Suppressor macrophage (primary cell): ENCODE results near the gene LDLRAD3.
"Not testable (repeated sequence)": the region's sequence is repeated elsewhere in the genome, so short reads cannot be mapped to it uniquely, and the experiment has no call there.

Experiments
- DNase-seq, 4 experiments: peaks; one replicate each; pipeline ENCODE4 v3.0.0-alpha.2; 2020 to 2022

Gene LDLRAD3

DNA sequence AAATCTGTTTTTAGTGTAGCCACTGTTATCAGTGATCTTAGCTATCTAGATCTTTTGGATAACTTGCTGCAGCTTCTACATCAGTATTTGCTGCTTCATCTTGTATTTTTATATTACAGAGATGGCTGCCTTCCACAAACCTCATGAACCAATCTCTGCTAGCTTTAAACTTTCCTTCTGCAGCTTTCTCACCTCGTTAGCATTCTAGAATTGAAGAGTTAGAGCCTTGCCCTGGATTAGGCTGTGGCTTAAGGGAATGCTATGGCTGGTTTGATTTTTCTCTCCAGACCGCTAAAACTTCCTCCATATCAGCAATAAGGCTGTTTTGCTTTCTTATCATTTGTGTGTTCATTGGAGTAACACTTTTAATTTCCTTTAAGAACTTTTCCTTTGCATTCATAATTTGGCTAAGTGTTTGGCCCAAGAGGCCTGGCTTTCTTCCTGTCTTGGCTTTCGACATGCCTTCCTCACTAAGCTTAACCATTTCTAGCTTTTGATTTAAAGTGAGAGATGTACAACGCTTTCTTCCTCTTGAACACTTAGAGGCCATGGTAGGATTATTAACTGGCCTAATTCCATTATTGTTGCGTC is 51.9 kb downstream of the LDLRAD3 start:
- DNase-seq = no peak

DNA sequence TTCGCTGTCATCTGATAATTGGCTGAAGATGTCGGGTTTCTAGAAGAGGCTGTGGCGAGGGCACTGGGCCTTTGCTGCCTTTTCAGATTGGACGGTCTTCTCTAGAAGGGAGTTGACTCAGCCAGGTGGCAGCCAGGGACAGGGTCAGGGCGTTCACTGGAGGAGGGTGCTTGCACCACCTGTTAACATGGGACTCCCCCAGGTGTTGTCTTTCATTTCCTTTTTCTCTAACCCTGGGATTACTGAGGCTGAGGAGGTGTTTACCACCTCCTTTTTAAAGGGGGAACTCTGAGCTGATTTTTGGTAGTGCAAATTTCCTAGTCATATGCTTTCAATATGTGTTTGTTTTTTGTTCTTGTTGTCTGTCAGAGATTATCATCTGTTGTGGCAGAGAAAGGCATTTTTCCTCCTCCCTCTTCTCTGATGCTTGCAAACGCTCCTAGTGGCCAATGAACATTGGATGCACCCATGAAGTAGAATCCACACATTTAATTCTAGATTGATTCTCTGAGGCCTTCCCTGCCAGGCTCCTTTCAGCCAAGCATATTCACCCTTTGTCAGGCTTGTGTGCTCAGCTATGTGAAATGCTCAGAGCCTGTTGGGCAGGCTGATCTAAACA is 54.1 kb downstream of the LDLRAD3 start:
- DNase-seq = no peak

DNA sequence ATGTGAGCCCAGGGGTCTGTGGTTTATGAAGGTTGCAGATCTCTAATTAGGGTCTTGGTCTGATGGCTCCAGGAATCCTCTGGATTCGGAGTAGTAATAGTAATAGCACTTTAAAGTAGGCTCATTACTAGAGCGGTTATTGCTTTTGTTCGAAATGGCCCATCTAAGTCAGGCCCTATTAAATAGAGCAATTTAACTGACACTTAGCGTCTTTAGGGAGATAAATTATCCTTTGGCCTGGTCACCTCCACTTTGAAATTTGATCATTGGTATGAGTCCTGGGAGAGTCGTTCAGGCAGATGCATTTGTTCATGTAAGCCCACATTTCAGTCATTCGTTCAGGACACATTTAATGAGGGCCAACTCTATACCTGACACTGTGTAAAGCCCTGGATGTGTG is 54.8 kb downstream of the LDLRAD3 start:
- DNase-seq = no peak

DNA sequence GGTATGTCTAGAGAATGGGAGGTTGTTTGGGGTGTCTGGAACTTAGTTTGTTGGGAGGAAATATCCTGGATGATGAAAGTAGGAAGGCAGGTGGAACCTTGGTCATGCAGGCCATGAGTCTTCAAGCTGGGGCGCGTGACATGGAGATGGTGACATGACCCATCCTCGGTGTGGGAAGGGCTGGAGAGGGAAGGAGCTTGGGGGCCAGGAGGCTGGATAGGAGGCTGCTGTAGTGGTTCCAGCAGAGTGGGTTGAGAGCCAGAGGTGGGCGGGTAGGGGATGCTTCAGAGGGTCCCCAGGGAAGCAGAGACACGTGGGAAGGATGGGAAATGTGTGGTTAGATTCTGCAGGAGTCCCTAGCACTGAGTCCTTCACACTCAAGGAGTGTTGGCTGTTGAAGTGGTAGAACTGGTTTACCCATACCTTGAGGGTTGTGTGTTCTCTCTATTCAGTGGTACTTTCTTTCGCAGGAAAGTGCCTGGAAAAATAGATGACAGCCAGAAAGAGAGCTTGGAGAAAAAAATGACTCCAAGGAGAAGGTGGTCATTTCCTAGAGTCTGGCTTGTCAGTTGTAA is 56.8 kb downstream of the LDLRAD3 start:
- no peak for DNase-seq

DNA sequence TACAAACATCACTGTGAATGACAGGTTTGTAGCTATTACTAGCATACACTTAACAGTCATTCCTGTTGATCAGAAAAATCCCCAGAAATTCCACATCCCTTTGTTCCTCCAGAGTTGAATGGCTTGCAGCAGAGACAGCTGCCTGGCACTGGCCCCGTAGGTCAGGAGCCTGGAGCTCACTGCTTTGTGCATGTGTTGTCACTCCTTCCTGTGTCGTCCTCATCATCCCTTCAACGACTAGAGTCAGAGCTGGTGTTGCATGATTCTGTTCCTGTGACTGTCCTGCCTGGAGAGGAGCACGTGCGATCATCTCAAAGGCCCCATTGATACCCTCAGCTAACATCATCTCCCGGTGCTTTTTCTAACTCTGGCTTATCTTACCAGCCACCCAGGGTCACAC is 58.3 kb downstream of the LDLRAD3 start:
- DNase-seq = no peak

DNA sequence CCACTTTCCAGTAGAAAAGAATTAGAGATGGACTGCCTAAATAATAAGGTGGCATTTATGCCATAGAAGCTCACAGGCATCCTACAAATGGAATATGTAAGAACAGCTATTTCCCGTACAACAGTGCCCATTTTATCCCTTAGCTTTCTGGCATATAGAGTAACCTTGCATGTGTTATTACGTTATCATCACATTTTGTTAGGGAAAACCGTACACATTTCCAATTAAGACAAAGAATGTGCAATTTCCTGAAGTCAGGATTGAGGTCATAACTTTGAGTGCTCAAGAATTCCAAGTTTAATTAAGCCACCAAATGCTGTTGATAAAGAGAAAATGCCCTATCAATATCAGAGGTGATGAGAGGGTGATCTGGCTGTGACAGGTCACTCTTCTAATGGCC is 58.9 kb downstream of the LDLRAD3 start:
- DNase-seq = no peak

DNA sequence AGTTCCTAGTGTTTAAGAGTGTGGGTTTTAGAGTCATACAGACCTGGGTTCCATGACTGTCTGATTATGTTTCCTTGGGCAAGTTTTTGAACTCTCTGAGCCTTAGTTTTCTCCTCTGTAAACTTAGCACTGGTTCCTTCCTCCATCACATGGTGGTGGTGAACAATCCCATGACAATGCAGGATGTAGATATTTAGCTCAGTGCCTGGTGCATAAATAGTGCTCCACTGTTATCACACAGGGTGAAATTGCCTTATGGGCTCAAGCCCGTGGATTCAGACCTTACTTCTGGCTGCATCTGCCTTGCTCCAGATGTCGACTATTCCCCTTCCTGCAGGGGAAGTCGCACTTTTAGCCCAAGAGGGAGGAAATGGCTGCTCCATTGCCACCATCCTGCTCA is 62.7 kb downstream of the LDLRAD3 start:
- DNase-seq = no peak

DNA sequence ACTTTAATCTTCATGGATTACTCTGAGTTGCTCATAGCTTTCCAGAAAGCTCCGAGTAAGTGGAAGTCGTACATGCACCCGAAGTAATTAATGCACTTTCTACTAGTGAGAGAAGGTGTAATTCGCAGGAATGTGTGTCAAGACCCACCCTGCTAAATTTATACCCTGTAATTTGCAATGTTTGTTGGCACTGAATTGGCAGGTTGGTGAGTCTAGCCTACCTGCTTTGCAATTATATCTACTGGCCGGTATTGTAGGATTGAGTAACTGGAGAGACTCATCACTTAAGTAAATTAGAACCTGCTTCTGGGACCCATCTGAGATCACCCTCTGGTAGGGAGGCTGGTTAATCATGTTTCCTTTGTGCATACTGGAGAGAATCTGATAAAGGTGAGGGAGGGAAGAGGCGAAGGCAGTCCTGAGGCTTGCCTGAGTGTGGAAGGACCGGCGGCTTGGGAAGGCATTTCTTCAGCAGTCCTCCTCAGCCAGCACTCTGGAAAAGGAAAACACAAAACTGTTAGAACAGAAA is 63.3 kb downstream of the LDLRAD3 start:
- no peak for DNase-seq

DNA sequence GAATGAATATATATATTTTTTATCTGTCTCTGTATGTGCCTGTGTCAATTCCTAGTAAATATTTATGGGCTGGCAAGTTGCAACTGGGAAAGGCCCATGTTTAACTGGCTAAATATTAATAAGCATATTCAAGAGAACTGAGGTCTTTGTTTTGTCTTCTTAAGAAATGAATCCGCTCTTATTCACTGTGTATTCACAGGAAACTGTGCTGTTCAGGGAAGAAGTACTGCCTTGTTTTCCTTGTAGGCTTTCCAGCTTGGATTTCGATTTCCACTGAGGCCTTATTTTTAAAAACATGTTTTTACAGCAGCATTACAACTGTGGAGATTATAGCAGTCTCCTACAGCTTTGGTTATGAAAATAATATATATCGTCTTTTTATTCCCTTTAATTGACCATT is 64.7 kb downstream of the LDLRAD3 start:
- no peak for DNase-seq

DNA sequence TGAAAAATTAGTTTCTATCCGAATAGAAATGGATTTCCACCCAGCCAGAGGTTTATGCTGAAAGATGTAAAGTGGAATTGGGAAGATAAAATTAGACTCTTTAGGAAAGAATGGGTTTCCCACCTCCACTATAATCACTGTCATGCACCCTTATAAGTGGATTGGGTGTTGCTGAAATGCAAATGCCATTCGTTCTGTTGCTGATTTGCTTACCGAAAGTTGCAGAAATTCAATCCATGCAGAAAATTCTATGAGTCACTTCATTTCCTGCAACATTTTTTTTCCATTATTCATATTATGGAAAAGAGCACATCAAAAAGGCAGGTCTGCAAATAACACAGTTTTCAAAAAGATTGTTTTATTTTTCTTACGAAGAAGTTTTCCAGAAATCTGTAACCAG is 65.6 kb downstream of the LDLRAD3 start:
- DNase-seq = no peak

DNA sequence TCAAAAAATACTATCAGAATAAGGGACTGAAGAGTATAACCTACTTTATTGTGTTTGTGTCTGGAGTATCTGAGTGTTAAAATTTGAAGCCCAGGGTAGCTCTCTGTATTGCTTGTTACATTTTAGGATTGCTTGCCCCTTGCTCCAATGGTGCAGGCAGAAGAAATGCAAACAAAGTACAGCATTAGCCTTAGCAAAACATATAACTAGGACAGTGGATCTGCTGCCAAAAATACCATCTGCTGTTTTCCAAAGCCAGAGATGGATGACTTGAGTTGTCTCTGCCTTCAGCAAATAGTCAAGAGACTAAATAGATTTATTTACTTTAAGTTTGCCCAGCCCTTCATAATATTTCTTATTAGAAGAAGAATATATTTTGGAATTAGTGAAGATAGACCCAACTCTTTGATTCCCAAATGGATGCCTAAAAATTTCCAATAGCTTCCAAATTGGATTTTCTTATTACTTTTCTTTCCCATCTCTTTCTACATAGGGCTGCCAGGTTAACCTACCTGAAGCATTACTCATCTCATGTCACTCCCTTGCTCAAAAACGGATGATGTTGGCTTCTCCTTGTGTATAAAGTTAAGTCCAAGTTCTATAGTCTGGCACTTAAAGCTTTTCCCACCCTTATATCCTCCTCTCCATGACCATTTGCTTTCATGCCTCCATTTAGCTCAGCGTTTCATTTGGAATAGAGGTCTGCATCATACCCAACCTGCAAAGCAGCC is 66.3 kb downstream of the LDLRAD3 start:
- DNase-seq = no peak

DNA sequence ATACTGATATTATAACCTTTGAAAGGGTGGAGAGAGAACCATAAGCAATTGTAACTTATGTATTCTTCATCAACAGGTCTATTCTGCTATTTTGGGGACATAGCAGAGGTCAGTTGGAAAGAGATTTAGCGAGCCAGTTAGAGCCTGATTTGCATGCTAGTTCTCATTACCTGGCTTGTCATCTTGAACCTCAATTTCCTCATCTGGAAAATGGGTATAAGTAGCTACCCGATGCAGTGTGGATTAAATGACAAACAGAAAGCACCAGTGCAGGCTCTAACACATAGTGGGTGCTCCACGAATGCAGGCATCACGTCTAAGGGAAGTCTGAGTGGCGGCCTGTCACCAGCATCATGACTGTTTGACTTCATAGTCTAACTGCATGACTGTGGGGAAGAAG is 67.7 kb downstream of the LDLRAD3 start:
- no peak for DNase-seq

DNA sequence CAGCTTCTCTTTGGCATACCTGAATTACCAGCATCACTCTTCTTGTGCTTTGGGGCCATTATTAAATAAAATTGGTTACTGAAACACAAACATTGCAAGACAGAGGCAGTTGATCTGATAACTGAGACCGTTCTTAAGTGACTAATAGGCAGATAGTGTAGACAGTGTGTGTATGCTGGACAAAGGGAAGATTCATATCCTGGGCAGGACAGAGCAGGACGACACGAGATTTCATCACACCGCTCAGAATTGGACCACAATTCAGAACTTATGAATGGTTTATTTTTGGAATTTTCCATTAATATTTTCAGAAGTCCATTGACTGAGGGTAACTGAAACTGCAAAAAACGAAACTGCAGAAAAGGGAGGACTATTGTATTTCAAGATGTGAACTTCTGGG is 68.6 kb downstream of the LDLRAD3 start:
- no peak for DNase-seq

DNA sequence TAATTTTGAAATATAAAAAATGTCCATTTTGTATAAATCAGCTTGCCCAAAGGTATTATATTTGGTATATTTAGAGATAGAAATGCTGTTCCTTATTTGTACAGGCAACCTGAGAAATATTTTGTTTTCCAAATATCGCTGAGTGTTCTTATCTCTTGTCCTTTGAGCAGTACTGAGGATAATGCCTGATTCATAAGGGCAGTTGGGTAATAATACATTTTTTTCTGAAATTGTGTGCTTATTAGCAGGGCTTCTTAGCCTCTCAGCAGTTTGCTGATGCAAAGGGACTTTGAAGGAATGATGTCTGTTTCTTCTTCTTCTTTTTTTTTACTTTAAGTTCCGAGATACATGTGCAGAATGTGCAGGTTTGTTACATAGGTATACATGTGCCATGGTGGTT is 69.1 kb downstream of the LDLRAD3 start:
- DNase-seq = no peak

DNA sequence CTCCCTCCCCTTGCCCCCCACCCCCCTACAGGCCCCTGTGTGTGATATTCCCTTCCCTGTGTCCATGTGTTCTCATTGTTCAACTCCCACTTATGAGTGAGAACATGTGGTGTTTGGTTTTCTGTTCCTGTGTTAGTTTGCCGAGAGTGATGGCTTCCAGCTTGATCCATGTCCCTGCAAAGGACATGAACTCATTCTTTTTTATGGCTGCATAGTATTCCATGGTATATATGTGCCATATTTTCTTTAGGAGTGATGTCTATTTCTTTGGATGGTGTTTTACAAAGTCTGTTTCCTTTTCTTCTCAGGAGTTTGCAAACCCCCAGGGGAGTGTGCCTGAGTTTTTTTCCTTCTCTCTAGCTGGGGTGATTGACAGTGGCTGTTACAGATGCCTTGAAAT is 69.6 kb downstream of the LDLRAD3 start:
- not testable (repeated sequence) for DNase-seq

DNA sequence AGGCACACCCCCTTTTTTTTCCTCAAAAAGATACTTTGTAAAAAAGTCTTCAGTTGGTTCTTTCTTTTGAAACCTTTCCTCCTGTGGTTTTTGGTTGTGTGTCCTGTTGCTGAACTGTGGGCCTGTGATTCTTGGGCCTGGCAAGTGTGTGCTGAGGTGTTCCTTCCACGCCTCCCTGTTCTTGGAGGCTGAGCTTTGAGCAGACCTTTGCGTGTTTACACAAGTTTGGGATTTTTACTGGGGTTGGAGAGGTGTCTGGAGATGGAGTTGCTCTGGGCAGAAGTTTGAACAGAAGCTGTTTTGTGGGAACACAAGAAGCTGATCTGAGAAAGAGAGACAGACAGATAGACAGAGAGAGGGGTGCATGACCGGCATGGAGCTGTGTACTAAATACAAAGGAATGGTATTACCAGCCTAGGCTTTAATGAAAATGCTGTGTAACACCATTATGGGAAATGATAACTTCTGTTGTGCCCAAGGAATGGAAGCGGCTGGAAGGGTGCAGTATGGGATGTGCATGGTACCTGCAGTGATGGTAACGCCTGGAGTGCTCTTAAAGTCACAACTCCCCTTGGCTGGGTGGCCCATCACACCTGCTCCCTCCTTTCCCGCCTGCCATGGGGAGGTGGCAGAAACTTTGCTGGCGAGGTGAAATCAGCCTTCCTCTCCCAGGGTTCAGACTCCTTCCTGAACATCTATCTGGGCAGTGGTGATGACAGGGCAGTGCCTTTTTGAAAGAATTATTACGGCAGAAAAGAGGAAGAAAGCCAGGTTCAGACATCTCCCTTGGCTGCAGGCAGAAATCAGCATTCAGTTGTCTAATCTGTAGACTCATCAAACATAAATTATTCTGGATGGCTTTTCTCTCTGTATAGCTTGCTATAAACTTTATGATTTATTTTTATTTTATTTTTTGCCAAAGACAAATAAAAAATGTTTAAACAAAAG is 70.4 kb downstream of the LDLRAD3 start:
- DNase-seq = peak; percentile 8 to 46 (median 24)

DNA sequence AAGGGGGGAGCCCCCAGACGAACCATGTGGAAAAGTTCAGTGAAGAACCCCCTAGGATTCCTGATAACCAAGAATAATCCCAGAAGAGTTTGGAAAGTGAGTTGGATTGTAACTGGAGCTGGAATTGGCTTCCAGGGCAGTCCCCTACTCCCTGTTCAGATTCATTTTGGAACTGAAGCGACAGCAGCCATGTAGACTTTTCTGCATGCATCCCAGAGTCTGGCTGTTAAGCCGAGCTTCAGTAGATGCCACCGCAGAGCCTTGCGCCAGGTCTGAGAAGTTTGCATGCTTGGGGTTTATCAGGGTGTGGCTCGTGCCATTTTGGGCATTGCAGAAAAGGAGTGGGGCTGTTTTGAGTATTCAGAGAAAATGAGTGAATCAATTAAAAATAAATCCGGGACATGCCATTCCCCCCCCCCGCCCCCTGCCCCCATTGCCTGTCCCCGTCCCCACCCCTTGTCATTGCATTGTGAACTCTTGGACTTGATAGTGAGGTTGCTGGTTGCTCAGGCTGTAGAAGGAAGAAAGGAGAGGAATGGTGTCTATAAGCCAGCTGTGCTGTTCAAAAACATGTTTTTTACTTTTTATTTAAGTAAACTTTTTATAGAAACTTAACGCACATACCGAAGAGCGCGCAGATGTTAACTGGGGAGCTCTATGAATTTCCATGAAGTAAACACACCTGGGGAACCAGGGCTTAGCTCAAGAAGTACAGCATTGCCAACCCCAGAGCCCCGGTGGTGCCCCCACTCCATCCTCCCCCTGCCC is 71.2 kb downstream of the LDLRAD3 start:
- DNase-seq = no peak

DNA sequence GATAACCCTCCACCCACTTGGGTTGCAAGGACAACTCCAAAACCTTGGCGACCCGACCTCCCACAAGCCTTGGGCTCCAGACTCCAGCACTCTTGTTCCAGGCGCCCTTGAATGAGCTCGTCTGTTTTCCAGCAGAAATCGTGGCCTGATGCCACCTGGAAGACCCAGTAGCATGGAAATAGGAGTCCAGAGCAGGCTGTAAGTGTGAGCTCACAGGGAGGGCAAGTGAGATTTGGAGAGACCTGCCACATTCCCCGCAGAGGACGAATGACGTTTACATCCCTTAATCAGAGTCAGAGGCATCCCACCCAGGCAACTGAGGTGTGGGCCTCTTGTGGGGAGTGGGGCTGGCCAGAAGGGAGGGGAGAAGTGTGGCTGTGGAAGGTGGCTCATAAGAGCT is 71.9 kb downstream of the LDLRAD3 start:
- DNase-seq = no peak

DNA sequence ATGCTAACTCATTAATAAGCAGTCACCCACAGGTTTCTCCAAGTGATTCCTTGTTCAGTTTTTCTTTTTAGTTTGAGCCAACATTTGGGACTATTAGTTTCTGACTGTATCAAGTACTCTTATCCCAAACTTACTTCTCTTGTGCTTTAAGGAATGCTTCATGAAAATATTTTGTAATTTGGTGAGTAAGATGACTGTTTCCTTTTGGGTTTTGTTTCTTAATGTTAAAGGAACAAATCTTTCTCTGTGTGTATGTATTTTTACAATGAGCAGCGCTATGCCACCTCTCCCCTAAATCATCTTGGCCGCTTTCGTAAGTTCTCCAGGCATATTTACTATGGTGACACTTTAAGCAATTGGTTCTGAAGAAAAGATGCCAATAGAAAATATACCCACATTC is 72.4 kb downstream of the LDLRAD3 start:
- DNase-seq = peak in 1 of 4 experiments; percentile 11

DNA sequence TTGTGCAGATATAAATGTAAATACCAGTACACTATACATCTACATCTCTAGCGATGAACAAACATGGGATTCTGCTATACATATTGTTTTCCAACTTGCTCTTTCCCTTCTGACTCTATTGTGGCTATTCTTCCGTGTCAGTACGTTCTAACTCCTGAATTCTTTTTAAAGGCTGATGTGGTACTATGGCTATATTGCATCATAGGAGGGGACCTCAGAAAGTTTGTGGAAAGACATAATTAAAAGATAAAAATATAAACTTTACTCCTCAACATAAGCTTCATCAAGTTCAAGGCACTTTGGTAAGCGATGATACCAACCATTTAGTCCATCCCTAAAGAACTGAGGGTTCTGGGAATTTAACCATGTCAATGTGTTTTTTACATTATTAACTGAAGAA is 72.8 kb downstream of the LDLRAD3 start:
- DNase-seq = no peak

DNA sequence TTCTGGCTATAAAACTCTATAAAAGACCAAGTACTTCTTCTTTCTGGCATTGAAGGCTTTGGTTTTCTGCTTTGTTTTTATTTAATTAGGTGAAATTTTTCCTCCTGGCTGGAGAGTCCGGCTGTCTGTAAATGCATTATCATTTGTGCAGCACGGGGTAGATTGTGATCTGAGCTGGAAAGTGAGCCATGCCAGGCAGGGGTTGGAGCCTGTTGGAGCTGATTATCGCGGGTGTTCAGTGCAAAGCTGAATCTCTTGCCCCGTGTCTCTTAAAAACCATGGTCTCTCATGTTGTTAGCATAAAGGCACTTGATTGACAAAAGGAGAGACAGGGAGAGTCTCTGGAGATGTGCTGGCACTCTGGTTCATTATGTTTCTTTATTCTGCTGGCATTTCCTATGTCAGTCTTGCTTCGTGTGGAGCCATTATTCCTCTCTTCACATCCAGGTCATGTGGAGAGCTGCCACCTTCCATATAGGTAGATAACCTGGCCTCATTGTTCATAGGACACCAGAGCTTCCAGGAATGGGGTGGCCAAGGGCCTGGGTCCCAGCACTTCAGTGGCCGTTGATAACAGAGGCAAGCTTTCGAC is 75.2 kb downstream of the LDLRAD3 start:
- DNase-seq = no peak
